GM19240 (cell line): ENCODE measurements around the gene TBCK.

Experiments
- DNase-seq: peaks from one replicate; pipeline ENCODE4 v3.0.0; 2011; ENCODE audit warnings: low spot score; ENCODE audit not compliant: insufficient read length

Gene TBCK

DNA sequence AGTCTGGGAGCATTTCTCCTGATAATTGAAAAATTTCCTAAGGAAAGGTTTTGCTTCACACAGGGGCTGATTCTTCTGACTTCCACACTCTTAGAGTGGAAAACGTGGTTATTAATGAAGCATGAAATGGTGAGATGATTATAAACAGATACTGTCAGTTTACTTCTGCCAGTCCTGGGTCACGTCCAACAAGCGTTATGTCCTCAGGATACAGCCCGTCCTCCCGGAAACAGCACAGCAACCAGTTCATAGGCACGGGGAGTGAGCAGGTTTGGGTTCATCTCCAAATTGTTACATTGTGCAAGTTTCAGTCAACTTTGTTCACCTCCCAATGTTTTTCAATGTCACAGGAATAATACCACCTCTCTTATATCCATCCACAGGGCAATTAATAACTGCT, 321.9 kb downstream of the TBCK start:
- DNase-seq = no peak

DNA sequence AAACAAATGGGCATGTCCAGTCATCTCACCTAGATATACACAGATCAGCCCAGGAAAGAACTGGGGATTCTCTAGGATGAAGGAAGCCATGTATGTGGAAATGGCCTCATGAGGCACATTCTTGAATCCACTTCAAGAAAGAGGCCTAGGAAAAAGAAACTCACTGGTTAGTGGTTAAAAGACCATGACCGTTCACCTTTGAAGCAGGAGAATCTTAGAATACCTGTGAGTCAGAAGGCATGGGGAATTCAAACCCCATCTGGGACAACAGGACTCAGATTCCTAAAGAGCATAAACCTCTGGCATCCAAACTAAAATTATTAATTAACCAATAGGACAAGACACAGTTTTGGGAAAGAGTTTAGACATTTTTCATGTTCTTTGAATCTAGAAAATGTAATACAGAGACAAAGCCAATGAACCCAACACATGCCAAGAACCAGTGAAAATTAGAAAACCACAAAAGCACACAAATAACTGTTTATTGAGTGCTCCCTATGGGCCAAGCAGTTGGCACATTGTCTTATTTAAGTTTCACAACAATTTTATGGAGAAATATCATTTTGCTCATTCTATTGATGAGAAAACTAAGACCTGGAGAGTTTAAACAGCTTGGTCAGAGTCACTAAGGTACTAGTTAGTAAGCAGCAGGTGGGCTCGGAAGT, 323.2 kb downstream of the TBCK start:
- no peak for DNase-seq

- no peak for DNase-seq
These were observed 324.3 kb downstream of the TBCK start for GRCh38 chr4:105991726-105992125.
